IPS-18a (cell line): ENCODE results near the gene ITFG2.

Experiments used
- H3K27ac ChIP-seq: one replicate; pipeline ENCODE4 v1.5.1; 2013; ENCODE audit warnings: low read length
- H3K27me3 ChIP-seq: one replicate; pipeline ENCODE4 v1.6.1; 2013; ENCODE audit warnings: mild to moderate bottlenecking, low read length; ENCODE audit not compliant: control insufficient read depth, insufficient read depth
- H3K36me3 ChIP-seq: one replicate; pipeline ENCODE4 v1.6.1; 2013; ENCODE audit warnings: low read depth, low read length; ENCODE audit not compliant: control insufficient read depth
- H3K4me1 ChIP-seq: one replicate; pipeline ENCODE4 v1.6.1; 2013; ENCODE audit warnings: low read depth, low read length; ENCODE audit not compliant: control insufficient read depth
- H3K4me3 ChIP-seq: one replicate; pipeline ENCODE4 v1.5.1; 2013; ENCODE audit warnings: low read length
- H3K9ac ChIP-seq: one replicate; pipeline ENCODE4 v1.6.1; 2013; ENCODE audit warnings: mild to moderate bottlenecking, low read length, moderate library complexity
- H3K9me3 ChIP-seq: one replicate; pipeline ENCODE4 v1.6.1; 2013; ENCODE audit warnings: low read depth, low read length; ENCODE audit not compliant: control insufficient read depth

ITFG2 gene

DNA sequence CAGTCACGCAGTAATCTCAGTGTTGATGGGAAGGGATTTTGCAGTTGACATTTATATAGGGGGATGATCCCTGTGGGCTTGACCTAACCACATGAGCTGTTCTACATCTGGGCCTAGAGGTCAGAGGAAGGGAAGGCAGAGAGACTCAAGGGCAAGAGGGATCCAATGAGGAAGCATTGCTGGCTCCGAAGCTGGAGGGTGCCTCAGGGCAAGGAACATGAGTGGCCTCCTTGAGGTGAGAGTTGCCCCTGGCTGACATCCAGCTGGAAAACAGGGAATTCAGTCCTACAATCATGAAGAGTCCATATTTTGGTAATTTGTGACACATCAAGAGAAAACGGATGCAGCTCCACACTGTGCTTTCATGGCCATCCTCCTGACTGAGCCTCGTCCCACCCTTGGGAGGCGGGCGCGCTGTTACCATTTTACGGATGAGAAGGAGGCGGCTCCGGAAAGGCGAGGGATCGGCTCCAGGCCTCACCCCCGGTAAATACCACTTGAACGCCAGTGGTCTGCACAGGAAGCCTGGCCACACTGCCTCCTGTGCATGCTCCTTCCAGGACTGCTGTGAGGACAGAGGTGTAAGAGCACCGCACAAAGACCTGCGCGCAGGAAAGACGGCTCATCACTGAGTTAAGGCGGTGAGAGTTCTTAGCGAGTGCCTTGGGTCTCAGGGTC, 36.2 kb upstream of the ITFG2 start:
- Histone ChIP-seq H3K9ac (no peak overlapping the region), H3K4me3 (no peak overlapping the region), H3K36me3 (no peaks in the 10 kb centered on the region), H3K4me1 (peaks cover 5% of the 10 kb centered on the region), H3K27me3 (no peaks in the 10 kb centered on the region), H3K9me3 (no peaks in the 10 kb centered on the region), H3K27ac (no peak overlapping the region)

DNA sequence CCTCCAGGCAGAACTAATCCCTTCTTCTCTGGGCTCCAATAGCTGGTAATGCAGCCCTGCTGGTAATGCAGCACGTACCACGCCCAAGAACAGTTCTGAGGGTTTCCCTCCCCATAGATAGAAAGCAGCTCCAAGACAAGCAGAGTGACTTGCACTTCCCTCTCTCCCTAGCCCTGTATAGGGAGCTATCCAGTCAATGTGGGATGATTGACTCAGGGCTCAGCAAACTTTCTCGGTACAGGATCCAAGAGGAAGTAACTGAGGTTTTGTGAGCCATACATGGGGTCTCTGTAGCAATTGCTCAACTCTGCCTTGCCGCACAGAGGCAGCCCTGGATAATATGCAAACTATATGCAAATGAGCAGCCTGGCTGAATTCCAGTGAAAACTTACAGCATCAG, 33.2 kb upstream of the ITFG2 start:
- H3K4me1 ChIP-seq, result peaks cover 8% of the 10 kb centered on the region
- H3K4me3 ChIP-seq, result no peak overlapping the region
- no peak overlapping the region for H3K27ac ChIP-seq
- no peak overlapping the region for H3K9ac ChIP-seq
- H3K9me3 ChIP-seq, result no peaks in the 10 kb centered on the region
- no peaks in the 10 kb centered on the region for H3K36me3 ChIP-seq
- H3K27me3 ChIP-seq, result peaks cover 12% of the 10 kb centered on the region

DNA sequence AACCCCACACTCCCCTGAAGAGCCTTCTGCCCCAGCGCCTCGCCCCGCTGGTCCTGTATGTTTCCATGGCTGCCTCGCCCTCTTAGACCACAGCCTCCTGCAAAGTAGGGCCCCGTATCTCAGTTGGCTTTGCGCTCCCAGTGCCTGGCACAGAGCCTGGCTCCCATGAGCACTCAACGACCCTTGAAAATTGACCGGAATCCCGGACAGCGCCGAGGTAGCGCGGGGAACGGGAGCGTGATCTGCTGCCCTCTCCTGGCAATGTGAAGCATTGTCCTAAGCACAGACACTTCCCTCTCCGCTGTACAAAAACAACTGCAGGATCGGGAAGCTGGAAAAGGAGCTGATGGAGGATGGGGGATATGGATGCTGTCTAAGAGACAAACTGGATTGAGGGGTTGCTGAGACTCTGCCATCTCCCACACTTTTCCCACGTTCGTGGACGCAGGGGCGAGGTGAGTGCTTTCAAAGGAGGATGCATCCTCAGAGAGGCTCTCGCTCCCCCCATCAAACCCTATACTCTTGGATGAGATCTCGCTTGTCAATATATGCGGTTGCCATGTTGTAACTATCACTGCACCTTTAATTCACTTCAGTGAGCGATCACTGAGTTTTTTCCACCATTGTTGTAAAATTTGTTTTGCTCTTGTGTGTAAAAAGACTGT, 28.4 kb upstream of the ITFG2 start:
- H3K9me3 ChIP-seq, result no peaks in the 10 kb centered on the region
- H3K36me3 ChIP-seq, result no peaks in the 10 kb centered on the region
- peaks cover 9% of the 10 kb centered on the region for H3K4me1 ChIP-seq
- no peak overlapping the region for H3K27ac ChIP-seq
- H3K4me3 ChIP-seq, result no peak overlapping the region
- H3K9ac ChIP-seq, result no peak overlapping the region
- peaks cover 25% of the 10 kb centered on the region for H3K27me3 ChIP-seq

DNA sequence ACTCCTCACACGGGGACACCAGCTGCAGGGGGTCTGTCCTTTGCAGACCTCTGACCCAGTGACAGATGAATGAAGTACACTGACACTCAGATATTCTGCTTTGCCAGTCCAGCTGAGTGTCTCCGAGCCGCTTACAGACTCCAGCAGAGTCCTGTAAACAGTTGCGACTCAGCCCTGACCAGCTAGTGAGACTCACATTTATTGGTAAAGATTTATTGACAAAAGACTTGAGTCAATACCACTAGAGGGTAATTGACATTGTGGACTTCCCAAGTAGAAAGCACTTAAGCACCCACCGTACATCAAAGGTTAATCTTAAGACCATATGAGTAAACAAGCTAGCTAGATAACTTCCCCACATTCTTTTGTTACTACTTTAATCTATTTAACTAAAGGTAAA, 27.5 kb upstream of the ITFG2 start:
- peaks cover 4% of the 10 kb centered on the region for H3K4me1 ChIP-seq
- H3K9me3 ChIP-seq, result no peaks in the 10 kb centered on the region
- no peaks in the 10 kb centered on the region for H3K36me3 ChIP-seq
- peaks cover 25% of the 10 kb centered on the region for H3K27me3 ChIP-seq
- H3K4me3 ChIP-seq, result no peak overlapping the region
- H3K9ac ChIP-seq, result no peak overlapping the region
- no peak overlapping the region for H3K27ac ChIP-seq

DNA sequence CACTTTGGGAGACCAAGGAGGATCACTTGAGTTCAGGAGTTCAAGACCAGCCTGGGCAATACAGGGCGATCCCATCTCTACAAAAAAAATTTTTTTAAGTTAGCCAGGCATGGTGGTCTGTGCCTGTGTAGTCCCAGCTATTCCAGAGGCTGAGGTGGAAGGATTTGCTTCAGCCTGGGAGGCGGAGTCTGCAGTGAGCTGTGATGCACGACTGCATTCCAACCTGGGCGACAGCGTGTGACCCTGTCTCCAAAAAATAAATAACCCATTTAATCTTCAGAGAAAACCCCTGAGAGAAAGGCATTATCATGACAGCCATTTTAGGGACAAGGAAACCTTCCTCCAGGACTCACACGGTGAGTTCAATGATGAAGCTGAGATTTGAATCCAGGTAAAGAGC, 21.4 kb upstream of the ITFG2 start:
- no peak overlapping the region for H3K9ac ChIP-seq
- H3K27me3 ChIP-seq, result peaks cover 18% of the 10 kb centered on the region
- H3K36me3 ChIP-seq, result no peaks in the 10 kb centered on the region
- no peaks in the 10 kb centered on the region for H3K9me3 ChIP-seq
- no peak overlapping the region for H3K27ac ChIP-seq
- no peaks in the 10 kb centered on the region for H3K4me1 ChIP-seq
- no peak overlapping the region for H3K4me3 ChIP-seq

DNA sequence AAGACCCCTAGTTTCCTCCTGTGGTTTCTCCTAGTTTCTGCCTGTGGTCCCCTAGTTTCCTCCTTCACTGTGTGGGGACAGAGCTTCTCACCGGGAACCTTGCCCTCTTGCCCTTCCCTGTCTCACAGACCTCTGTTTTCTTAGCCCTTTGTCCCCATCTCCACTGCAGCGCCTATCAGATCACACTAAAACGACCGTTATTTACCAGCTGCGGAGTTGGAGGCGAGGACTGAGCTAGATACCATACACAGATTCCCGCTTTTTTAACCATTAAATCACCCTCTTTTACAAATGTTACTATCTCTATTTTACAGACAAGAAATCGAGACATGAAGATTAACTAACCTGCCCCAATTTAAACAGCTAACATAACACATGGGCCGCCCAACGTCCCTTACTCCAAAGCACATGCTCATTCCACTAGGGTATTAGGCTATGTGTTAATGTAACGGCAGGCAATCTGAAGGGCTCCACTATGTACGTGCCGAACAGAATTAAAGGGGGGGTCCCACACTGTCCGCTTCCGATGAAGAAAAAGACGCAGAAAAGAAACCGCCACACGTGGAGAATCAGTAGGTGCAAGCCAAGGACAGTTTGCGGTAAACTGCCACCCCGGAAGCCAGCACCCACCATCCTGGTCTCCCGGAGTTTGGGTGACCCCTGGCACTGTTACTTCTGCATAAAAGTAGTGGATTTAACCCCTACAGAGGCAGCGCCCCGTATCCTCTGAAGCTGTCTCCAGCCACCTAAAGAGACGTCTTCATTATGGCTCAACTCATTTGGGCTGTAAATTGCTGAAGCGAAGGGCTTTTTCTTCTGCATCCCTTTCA, 19.6 kb upstream of the ITFG2 start:
- Histone ChIP-seq H3K9ac (no peak overlapping the region), H3K36me3 (peaks cover 6% of the 10 kb centered on the region), H3K4me1 (peaks cover 3% of the 10 kb centered on the region), H3K27ac (no peak overlapping the region), H3K4me3 (no peak overlapping the region), H3K27me3 (peaks cover 18% of the 10 kb centered on the region), H3K9me3 (no peaks in the 10 kb centered on the region)

DNA sequence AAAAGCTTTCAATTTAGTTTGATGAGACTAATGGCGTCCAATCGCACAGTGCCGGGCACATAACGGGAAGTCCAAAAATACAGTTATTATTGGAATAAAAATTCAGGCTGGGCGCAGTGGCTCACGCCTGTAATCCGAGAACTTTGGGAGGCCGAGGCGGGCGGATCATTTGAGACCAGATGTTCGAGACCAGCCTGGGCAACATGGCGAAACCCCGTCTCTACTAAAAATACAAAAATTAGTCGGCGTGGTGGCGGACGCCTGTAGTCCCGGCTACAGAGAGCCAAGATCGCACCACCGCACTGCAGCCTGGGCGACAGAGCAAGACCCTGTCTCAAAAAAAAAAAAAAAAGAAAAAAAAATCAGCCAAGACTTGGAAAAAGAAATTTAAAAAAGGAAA, 18.9 kb upstream of the ITFG2 start:
- Histone ChIP-seq H3K9me3 (no peaks in the 10 kb centered on the region), H3K4me3 (peak overlapping the region; percentile 70), H3K4me1 (peaks cover 3% of the 10 kb centered on the region), H3K27me3 (peaks cover 18% of the 10 kb centered on the region), H3K27ac (no peak overlapping the region), H3K36me3 (peaks cover 12% of the 10 kb centered on the region), H3K9ac (no peak overlapping the region)

DNA sequence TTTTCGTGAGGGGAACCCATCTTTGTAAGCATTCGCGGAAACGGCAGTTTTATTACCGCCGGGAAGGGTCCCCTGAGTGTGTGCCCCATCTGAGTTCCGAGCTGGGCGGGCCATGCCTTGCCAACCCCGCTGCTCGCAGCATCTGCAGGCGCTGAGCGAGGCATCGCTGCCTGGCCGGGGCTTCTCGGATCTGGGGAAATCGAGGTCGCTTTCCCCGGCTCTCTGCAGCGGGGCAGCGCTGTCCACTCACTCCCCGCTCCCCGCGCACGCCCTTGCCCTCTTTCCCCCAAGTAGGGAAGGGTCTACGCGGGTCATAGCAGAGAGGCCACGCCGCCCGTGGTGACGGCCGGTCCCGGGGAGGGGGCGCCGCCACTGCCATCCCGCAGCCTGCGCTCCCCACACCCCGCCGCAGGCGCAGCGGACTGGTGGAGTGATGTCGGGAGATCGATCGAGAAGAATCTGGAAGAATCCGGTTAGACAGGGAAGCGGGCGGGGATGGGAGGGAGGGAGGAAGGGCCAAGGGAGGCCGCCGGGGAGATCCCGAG, 18.2 kb upstream of the ITFG2 start:
- H3K27me3 ChIP-seq, result peaks cover 18% of the 10 kb centered on the region
- H3K4me3 ChIP-seq, result peak overlapping the region; percentile 70
- peaks cover 19% of the 10 kb centered on the region for H3K36me3 ChIP-seq
- H3K4me1 ChIP-seq, result peaks cover 3% of the 10 kb centered on the region
- no peaks in the 10 kb centered on the region for H3K9me3 ChIP-seq
- H3K27ac ChIP-seq, result no peak overlapping the region
- peak overlapping the region; percentile 52 for H3K9ac ChIP-seq

DNA sequence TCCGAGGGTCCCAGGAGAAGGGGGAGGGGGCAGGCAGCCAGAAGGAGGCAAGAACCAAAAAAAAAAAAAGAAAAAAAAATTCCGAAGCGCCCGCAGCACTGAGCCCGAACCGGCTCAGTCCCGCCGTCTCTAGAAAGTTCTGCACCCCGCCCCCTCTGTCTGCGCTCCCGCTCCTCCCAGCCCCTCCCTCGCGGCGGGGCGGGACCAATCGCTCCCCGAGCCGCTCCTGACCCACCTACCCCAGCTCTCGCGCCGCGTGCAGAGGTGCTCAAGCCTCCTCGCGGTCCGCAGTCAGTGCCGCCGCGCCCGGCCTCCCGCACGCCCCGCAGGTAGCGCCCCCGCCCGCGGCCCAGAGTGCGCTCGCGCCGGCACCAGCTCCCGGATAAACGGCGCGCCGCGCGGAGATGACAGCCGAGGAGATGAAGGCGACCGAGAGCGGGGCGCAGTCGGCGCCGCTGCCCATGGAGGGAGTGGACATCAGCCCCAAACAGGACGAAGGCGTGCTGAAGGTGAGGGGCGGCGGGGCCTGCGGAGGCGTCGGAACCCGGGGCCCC, 17.7 kb upstream of the ITFG2 start, which contains the start of gene FKBP4:
TSS of gene FKBP4 (plus strand) at position 235 of the 554 bp plus-strand sequence. CDS start at position 405, 170 bp downstream.
- no peak within 1 kb of the TSS for H3K27ac ChIP-seq
- peaks cover 18% of the 10 kb centered on the region for H3K27me3 ChIP-seq
- H3K9me3 ChIP-seq, result no peaks in the 10 kb centered on the region
- peaks cover 3% of the 10 kb centered on the region for H3K4me1 ChIP-seq
- H3K9ac ChIP-seq, result peak within 1 kb of the TSS; percentile 52
- peak within 1 kb of the TSS; percentile 81 for H3K4me3 ChIP-seq
- H3K36me3 ChIP-seq, result peaks cover 24% of the 10 kb centered on the region

DNA sequence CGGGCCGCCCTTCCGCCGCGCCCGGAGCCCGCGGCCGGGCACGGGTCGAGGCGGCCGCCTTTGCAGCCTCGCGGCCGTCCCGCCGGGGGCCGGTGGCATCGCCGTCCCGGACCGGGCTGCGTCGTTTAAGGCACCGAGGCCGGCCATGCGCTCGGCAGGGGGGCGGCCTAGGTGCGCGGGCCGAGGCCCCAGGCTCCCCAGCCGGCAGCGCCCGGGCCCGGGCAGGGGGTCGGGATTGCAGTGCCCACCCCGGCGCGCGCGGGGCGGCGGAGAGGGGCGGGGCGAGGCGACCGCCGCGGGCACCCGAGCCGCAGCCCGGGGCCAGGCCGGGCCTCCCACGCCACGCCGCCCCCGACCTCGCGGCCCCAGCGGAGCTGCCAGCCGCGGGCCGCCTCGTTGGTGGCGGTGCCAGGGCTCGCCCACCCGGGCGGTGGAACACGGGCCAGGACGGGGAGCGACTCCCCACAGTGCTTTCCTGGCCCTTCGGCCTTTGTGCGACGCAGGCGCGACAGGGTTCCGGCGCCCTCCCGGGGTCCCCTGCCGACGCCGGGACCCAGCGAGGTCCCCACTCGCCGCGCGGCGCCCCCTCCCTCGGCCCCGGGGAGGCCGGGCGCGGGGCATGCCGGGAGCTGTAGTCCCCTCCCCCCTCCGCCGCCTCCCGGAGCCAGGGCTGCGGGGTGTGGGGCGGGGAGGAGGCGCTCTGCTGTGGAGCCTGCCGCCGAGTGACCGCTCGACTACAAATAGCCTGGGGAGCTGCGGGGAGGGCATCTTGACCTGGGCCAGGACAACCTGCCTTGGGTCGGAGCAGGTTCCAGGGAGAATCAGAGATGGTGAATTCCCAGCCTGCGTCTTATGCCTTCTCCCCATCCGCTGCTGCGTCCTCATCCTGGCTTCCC, 16.9 kb upstream of the ITFG2 start:
- Histone ChIP-seq H3K36me3 (peaks cover 31% of the 10 kb centered on the region), H3K4me3 (peak overlapping the region; percentile 81), H3K9me3 (no peaks in the 10 kb centered on the region)

More for the DNA sequence above, 16.9 kb upstream of the ITFG2 start:
- Histone ChIP-seq H3K27ac (no peak overlapping the region), H3K9ac (peak overlapping the region; percentile 24), H3K27me3 (peaks cover 18% of the 10 kb centered on the region), H3K4me1 (peaks cover 3% of the 10 kb centered on the region)
